Neural progenitor cell (in vitro differentiated cells): ENCODE data around the gene RHBDL1. TPM values are rescaled to one million over a fixed set of nuclear protein-coding genes. Genes with fewer than 3 reads are reported as not detected.

ENCODE experiments used
- DNase-seq: peaks from one replicate; pipeline ENCODE4 v3.0.0-alpha.2; 2016; ENCODE audit warnings: low spot score
- H2AFZ ChIP-seq: fragments of 200-600 bp; sonication (generic); replicated peaks from 2 replicates; pipeline ENCODE4 v1.6.1; 2016; ENCODE audit warnings: antibody characterized with exemption
- H3F3A ChIP-seq: fragments of 200-600 bp; sonication (generic); 2 replicates; pipeline ENCODE4 v1.6.1; 2016; ENCODE audit warnings: antibody characterized with exemption, low read depth
- H3K27ac ChIP-seq: fragments of 200-600 bp; sonication (generic); 2 replicates; pipeline ENCODE4 v1.5.1; 2016; ENCODE audit warnings: mild to moderate bottlenecking
- H3K27me3 ChIP-seq: fragments of 200-600 bp; sonication (generic); 2 replicates; pipeline ENCODE4 v1.6.1; 2016; ENCODE audit warnings: mild to moderate bottlenecking, moderate library complexity
- H3K36me3 ChIP-seq: fragments of 200-600 bp; sonication (generic); 2 replicates; pipeline ENCODE4 v1.5.1; 2016
- H3K4me1 ChIP-seq: fragments of 200-600 bp; sonication (generic); 2 replicates; pipeline ENCODE4 v1.6.1; 2016; ENCODE audit warnings: mixed run types
- H3K4me2 ChIP-seq: fragments of 200-600 bp; sonication (generic); 2 replicates; pipeline ENCODE4 v1.6.1; 2016
- H3K4me3 ChIP-seq: fragments of 200-600 bp; sonication (generic); 2 replicates; pipeline ENCODE4 v1.5.1; 2016
- H3K79me2 ChIP-seq: fragments of 200-600 bp; sonication (generic); 2 replicates; pipeline ENCODE4 v1.6.1; 2016; ENCODE audit warnings: low read depth
- H3K9ac ChIP-seq: fragments of 200-600 bp; sonication (generic); 2 replicates; pipeline ENCODE4 v1.6.1; 2016
- H3K9me3 ChIP-seq: fragments of 200-600 bp; sonication (generic); 2 replicates; pipeline ENCODE4 v1.5.1; 2016; ENCODE audit warnings: low read depth
- H4K20me1 ChIP-seq: fragments of 200-600 bp; sonication (generic); 2 replicates; pipeline ENCODE4 v1.6.1; 2016; ENCODE audit warnings: low read depth
- H3K27ac Mint-ChIP-seq: 3 replicates; pipeline ENCODE4 v1.8.0; 2021; ENCODE audit warnings: mixed read lengths
- H3K27me3 Mint-ChIP-seq: 2 replicates; pipeline ENCODE4 v1.8.0; 2022; ENCODE audit warnings: low read depth, mild to moderate bottlenecking, inconsistent platforms, moderate library complexity, mixed read lengths; ENCODE audit not compliant: insufficient read depth
- H3K36me3 Mint-ChIP-seq: 3 replicates; pipeline ENCODE4 v1.8.0; 2021; ENCODE audit warnings: mixed read lengths
- H3K4me1 Mint-ChIP-seq: 3 replicates; pipeline ENCODE4 v1.8.0; 2021; ENCODE audit warnings: mixed read lengths
- H3K4me3 Mint-ChIP-seq: 3 replicates; pipeline ENCODE4 v1.8.0; 2021; ENCODE audit warnings: mild to moderate bottlenecking, moderate library complexity, mixed read lengths
- H3K9me3 Mint-ChIP-seq: 3 replicates; pipeline ENCODE4 v1.8.0; 2020; ENCODE audit warnings: mixed read lengths
- EZH2 ChIP-seq: fragments of 200-600 bp; sonication (generic); IDR thresholded peaks from 2 replicates; pipeline ENCODE4 v1.6.1; 2017; ENCODE audit warnings: antibody characterized with exemption, mild to moderate bottlenecking, moderate library complexity
- EZH2phosphoT487 ChIP-seq: fragments of 200-600 bp; sonication (generic); IDR thresholded peaks from 2 replicates; pipeline ENCODE4 v1.6.1; 2017; ENCODE audit warnings: antibody characterized with exemption
- total RNA-seq: library from RNA; depleted of rRNA; stranded (reverse); fragments of >200 nt; gene quantifications from 2 replicates; pipeline ENCODE4 v1.2.3, GENCODE V29; 2015; ENCODE audit warnings: low replicate concordance
- TF ChIP-seq, protein P1 (sequence below): fragments of 200-600 bp; sonication (generic); IDR thresholded peaks from 2 replicates; pipeline ENCODE4 v1.5.1; 2017; ENCODE audit warnings: antibody characterized with exemption, mild to moderate bottlenecking

Gene RHBDL1
- total RNA-seq, 1 donor from 2014 or later = 0.28 TPM

DNA sequence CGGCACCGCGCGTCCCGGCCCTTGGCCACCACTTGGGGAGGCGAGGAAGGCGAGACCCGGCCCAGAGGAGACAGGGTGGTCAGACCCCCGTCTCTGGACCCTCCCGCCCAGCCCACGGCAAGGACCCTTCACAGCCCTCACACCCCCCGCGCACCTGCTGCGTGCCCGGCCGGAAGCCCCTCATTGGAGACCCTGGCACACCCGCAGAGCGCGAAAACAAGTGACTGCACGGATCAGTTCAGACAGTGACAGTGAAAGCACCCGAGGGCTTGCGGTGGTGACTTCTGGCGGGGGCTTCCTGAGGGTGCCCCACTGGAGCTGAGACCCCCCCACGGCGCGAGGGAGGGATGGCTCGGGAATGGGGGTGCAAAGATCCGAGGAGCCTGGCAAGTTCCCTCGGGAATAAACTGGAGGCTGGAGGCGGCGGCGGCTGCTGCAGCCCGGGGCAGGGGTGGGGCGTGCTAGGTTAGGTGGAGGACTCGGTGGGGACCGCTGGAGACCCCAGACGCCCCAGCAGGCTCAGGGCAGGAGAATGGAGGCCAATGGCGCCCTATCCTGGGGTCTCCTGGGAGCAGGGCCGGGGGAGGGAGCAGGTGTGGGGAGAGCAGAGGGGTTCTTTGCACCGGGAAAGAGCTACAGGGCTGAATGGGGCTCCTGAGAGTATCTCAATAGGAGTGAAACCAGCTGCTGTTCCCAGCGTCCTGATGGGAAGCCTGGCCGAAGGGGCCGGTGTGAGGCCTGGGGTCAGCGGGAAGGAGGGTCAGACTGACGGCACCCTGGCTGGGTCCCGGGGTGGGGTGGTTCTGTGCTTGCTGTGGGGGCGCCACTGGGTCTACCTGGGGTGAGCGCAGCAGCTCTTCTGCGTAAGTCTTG, 31.0 kb downstream of the RHBDL1 start:
- H3K36me3 Mint-ChIP-seq = no peaks in the 10 kb centered on the region
- Histone ChIP-seq H3K4me3 (peak overlapping the region; percentile 31), H3K4me2 (peak overlapping the region; percentile 69), H3K9ac (no peak overlapping the region), H3K36me3 (no peaks in the 10 kb centered on the region), H3K27ac (no peak overlapping the region), H3F3A (peaks cover 18% of the 10 kb centered on the region), H3K9me3 (no peaks in the 10 kb centered on the region), H3K4me1 (peaks cover 6% of the 10 kb centered on the region), H3K79me2 (no peaks in the 10 kb centered on the region), H4K20me1 (peaks cover 64% of the 10 kb centered on the region), H2AFZ (no peak overlapping the region), H3K27me3 (peaks cover 100% of the 10 kb centered on the region)
- H3K4me3 Mint-ChIP-seq = peak overlapping the region; percentile 74
- no peaks in the 10 kb centered on the region for H3K9me3 Mint-ChIP-seq
- DNase-seq = peak; percentile 45
- H3K27ac Mint-ChIP-seq = no peak overlapping the region
- peaks cover 28% of the 10 kb centered on the region for H3K4me1 Mint-ChIP-seq
- peaks cover 54% of the 10 kb centered on the region for H3K27me3 Mint-ChIP-seq
- TF ChIP-seq EZH2 (peak; percentile 98), EZH2phosphoT487 (peak; percentile 98)
- TF ChIP-seq, protein P1, sequence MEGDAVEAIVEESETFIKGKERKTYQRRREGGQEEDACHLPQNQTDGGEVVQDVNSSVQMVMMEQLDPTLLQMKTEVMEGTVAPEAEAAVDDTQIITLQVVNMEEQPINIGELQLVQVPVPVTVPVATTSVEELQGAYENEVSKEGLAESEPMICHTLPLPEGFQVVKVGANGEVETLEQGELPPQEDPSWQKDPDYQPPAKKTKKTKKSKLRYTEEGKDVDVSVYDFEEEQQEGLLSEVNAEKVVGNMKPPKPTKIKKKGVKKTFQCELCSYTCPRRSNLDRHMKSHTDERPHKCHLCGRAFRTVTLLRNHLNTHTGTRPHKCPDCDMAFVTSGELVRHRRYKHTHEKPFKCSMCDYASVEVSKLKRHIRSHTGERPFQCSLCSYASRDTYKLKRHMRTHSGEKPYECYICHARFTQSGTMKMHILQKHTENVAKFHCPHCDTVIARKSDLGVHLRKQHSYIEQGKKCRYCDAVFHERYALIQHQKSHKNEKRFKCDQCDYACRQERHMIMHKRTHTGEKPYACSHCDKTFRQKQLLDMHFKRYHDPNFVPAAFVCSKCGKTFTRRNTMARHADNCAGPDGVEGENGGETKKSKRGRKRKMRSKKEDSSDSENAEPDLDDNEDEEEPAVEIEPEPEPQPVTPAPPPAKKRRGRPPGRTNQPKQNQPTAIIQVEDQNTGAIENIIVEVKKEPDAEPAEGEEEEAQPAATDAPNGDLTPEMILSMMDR = no peak

DNA sequence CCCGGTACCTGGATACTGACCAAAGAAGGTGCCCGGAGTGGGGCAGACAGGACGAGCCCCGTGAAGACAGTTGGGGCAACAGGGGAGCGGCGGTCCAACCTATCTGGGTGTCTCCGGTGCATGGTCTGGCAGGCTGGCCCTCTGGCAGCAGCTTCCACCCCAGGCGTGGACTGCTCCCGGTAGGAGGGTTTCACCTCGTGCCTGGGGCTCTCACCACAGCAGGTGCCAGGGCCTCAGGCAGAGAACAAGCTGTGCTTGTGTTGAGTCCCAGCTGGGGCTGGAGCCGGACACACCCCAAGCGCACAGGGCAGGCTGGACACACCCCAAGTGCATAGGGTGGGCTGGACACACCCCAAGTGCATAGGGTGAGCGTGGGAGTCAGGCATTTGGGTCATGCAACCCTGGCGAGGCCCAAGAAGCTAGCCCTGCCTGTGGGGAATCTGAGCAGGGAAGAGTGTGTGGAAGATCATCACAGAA, 31.6 kb downstream of the RHBDL1 start:
- peaks cover 20% of the 10 kb centered on the region for H3F3A ChIP-seq
- H3K27ac Mint-ChIP-seq = no peak overlapping the region
- peaks cover 28% of the 10 kb centered on the region for H3K4me1 Mint-ChIP-seq
- peaks cover 47% of the 10 kb centered on the region for H3K27me3 Mint-ChIP-seq
- peaks cover 6% of the 10 kb centered on the region for H3K4me1 ChIP-seq
- peaks cover 57% of the 10 kb centered on the region for H4K20me1 ChIP-seq
- DNase-seq = no peak
- peaks cover 99% of the 10 kb centered on the region for H3K27me3 ChIP-seq
- no peak overlapping the region for H3K4me2 ChIP-seq
- H3K79me2 ChIP-seq = no peaks in the 10 kb centered on the region
- H3K36me3 Mint-ChIP-seq = no peaks in the 10 kb centered on the region
- no peak overlapping the region for H3K27ac ChIP-seq
- no peak overlapping the region for H3K9ac ChIP-seq
- TF ChIP-seq EZH2phosphoT487 = no peak
- no peak for TF ChIP-seq EZH2
- TF ChIP-seq, protein P1 = no peak
- H2AFZ ChIP-seq = no peak overlapping the region
- H3K9me3 Mint-ChIP-seq = no peaks in the 10 kb centered on the region
- no peaks in the 10 kb centered on the region for H3K36me3 ChIP-seq
- H3K9me3 ChIP-seq = no peaks in the 10 kb centered on the region
- H3K4me3 Mint-ChIP-seq = peak overlapping the region; percentile 74
- H3K4me3 ChIP-seq = no peak overlapping the region

DNA sequence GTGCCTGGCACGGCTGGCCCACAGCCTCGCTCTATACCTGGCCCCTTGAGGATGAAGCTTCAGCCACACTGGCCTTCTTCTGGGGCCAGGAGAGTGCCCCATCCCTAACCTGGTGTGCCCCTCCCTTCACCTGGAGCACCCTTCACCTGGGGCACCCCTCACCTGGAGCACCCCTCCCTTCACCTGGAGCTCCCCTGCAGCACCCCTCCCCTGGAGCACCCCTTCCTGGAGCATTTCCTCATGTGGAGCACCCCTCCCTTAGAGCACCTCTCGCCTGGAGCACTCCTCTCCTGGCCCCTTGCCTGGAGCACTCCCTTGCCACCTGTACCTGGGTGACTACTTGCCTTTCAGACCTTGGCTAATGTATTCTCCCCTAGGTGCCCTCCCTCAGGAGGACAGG, 32.5 kb downstream of the RHBDL1 start:
- no peak overlapping the region for H3K9ac ChIP-seq
- peaks cover 39% of the 10 kb centered on the region for H3K27me3 Mint-ChIP-seq
- peaks cover 48% of the 10 kb centered on the region for H4K20me1 ChIP-seq
- H3K4me1 Mint-ChIP-seq = peaks cover 34% of the 10 kb centered on the region
- H3F3A ChIP-seq = peaks cover 29% of the 10 kb centered on the region
- H3K27ac Mint-ChIP-seq = no peak overlapping the region
- no peaks in the 10 kb centered on the region for H3K9me3 ChIP-seq
- H3K4me3 Mint-ChIP-seq = peak overlapping the region; percentile 63
- no peaks in the 10 kb centered on the region for H3K36me3 Mint-ChIP-seq
- TF ChIP-seq, protein P1 = no peak
- TF ChIP-seq EZH2phosphoT487 (no peak), EZH2 (no peak)
- no peak for DNase-seq
- H2AFZ ChIP-seq = no peak overlapping the region
- H3K79me2 ChIP-seq = no peaks in the 10 kb centered on the region
- no peak overlapping the region for H3K4me2 ChIP-seq
- no peaks in the 10 kb centered on the region for H3K36me3 ChIP-seq
- peaks cover 6% of the 10 kb centered on the region for H3K4me1 ChIP-seq
- peaks cover 99% of the 10 kb centered on the region for H3K27me3 ChIP-seq
- H3K4me3 ChIP-seq = no peak overlapping the region
- no peak overlapping the region for H3K27ac ChIP-seq
- no peaks in the 10 kb centered on the region for H3K9me3 Mint-ChIP-seq
